SK-MEL-5 (cell line): ENCODE measurements around the gene EGFL7. TPM values are rescaled to one million over a fixed set of nuclear protein-coding genes. Genes with fewer than 3 reads are reported as not detected.

ENCODE experiments used
- DNase-seq: peaks from one replicate; pipeline ENCODE4 v3.0.0-alpha.2; 2016; ENCODE audit warnings: low read depth, low spot score
- in situ Hi-C: cut with HindIII; loops from 2 replicates; pipeline ENCODE4 v1.10.0; 2016; ENCODE audit warnings: low sequenced_read_pairs, high pct_unique_total_duplicates, low pct_unique_long_range_greater_than_20kb
- total RNA-seq: library from RNA; depleted of rRNA; stranded (reverse); fragments of >200 nt; shearing (Covaris generic); gene quantifications from 2 replicates; pipeline ENCODE4 v1.2.3, GENCODE V29; 2014

EGFL7 gene
- total RNA-seq, 1 experiment from 2014 or later, result 61.5 TPM

DNA sequence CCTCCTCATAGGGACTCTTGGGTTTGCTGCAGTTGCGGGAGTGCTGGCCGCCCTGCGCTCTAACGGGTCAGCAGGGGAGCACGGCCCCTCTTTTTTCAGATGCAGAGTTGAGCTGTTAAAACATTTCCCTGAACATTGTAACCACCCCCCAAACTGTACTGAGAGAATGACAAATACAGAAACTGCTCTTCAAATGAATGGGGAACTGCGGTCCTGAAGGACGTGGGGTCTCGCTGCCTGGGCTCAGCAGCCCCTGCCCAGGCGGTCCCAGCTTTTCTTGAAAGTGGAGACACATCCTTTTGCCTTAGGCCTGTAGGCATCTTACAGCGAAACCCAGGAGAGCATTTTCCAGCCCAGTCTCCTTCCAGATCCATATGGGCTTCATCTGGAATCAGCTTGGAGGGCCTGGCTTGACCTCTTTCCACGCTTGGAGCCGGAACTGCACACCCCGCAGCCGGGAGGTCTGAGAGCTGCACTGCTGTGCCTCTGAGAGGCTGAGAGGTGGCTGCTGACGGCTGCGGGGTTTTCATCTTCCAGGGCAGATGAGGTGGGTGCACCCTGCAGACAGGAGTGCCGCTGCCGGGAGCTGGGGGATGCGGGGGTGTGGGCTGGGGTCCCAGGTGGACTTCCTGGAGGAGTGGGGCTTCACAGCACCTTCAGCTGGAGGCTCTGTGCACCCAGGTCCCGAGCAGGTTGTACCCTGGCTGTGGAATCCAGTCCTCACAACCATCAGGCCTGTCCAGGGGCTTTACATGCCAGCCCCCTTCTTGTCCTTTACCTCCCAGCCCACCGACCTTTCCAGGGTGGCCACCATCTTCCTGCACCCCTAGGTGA is 25.8 kb downstream of the EGFL7 start:
- DNase-seq, result no peak
- in situ Hi-C loops, result no loop called here

DNA sequence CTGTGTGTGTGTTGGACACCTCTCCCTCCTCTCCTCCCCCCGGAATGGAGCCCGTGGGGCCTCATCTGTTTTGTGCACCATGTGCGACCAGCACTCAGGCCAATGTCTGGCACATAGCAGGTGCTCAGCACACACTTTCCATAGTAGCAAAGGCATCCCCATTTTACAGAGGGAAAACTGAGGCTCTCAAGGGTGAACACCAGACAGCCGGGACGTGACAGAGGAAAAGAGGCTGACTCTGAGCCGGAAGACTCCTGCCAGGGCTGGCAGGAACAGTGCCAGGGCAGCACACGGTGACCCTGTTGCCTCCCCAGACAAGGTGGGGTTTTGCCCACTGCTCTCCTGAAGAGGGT is 26.4 kb downstream of the EGFL7 start:
- DNase-seq, result no peak
- in situ Hi-C loops, result no loop called here

- in situ Hi-C loops, result no loop called here
- no peak for DNase-seq
Observed at GRCh38 chr9:136690104-136690805, 27.5 kb downstream of the EGFL7 start.

GRCh38 chr9:136690806-136691261 is 28.1 kb downstream of the EGFL7 start:
- in situ Hi-C loops, result no loop called here
- no peak for DNase-seq

DNA sequence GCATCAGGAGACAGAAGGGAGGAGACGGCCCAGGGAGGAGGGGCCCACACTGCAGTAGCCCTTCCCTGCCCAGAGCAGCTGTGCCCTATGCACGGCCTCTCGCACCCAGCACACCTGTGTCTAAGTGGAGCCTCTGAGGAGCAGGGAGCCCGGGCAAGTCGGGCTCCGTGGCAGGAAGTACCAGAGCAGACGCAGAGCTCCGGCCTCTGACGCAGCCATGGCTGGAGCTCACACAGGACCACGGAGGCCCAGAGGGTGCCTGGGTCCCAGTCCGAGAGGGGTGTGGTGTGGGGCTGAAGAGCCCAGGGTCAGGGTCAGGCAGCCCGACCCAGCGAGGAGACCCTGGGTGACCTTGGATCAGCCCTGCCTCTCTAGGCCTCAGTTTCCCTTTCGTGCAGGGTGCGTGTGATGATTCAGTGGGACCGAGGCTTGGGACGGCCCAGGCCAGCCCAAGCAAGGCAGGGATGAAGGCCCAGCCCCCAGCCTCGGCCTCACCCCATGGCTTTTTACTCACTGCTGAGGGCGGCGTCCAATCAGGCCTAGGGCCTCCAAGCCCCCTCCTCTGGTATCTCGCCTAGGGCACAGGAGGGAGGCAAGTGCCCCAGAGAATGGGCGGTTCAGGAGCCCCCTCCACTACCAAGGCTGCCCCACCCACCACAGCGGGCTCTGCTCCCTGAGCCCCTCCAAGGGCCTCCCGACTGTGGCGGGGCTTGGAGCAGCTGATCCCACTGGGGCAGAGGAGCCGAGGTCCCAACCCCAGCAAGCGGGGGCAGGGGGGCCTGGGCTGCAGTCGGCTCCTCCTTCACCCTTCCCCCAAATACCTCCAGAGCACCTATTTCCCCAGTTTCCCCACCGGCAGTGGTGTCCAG is 28.8 kb downstream of the EGFL7 start:
- no peak for DNase-seq
- in situ Hi-C loops, result no loop called here

- in situ Hi-C loops, result no loop called here
- no peak for DNase-seq
Observed at GRCh38 chr9:136692185-136693134, 29.7 kb downstream of the EGFL7 start.

DNA sequence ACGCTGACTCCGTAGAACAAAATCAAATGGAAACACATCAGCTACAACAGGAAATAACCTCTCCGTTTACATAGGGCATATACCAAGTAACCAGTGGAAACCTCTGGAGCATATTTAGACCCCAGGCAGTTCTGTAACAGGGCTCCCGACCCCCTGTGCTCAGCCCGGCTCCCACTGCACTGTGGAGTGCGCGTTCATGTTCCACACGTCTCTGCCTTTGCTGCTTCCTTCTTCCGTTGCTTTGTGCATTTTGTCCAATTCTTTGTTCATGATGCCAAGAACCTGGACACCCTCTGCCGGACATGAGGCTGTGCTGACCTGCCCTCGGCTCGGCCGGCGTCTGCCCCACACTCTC is 30.4 kb downstream of the EGFL7 start:
- in situ Hi-C loops, result no loop called here
- no peak for DNase-seq

DNA sequence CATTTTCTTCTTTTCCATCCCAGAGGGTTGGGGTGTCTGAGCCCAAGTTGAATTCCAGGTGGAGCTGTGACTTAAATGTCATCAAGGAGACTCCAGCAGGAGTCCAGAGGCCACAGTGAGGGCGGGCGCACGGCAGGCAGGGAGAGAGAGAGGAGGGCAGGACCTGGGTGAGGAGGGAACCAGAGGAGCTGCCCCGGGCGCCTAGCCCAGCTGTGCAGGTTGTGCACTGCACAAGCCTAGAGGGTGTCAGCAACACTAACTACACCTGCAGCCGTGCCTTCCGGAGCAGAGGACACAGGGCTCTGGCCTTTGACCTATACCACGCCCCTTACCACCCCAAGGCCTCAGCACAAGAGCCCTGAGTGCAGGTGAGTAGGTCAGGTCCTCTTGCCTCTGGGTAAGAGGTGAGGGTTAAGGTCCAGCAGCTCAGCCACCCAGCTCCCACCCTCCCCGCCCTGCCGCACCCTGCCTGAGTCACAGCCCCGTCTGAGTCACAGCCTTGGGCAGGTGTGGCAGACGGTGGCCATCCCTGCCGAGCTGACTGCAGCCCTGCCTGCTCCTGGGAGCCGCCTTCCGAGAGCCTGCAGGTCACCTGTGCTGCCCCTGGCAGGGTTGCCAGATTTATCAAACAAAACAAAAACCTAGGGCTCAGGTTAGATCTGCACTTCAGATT is 30.9 kb downstream of the EGFL7 start:
- in situ Hi-C loops, result no loop called here
- no peak for DNase-seq

GRCh38 chr9:136694163-136694871 is 31.6 kb downstream of the EGFL7 start:
- DNase-seq, result peak; percentile 63
- in situ Hi-C loops, result no loop called here

DNA sequence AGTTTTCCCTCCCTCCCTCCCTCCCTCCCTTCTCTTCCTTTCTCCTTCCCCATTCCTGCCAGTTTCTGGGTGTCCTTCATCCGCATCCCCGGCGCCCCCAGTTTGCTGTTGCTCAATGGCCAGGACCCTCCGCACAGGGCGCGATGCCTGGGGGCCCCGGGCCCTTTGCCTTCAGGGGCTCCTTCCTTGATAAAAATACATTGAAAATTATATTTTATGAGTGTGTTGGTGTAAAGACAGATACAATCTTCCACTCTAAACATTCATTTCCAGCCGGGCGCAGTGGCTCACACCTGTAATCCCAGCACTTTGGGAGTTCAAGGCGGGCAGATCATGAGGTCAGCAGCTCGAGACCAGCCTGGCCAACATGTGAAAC is 32.1 kb downstream of the EGFL7 start:
- DNase-seq, result no peak
- in situ Hi-C loops, result no loop called here

DNA sequence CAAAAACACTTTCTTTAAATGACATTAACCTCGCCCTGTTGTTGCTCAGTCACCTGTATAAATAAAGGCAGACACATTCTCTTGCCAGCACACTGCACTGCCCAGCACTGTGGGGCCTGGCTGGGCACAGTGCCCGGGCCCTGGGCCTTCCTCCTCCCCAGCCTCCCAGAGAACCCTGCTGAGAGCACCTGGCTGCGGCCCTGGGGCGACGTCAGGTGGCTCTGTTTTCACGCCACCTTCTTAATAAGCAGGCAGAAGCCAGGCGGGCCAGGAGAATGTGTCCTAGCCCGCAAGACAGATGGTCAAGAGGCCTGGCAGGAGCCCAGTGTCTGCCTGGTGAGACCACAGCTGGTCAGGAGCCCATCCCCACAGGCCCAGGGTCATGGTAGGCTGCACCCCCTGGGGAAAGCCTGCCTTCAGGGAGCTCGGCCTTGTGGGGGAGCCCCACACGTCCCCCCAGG is 32.7 kb downstream of the EGFL7 start:
- in situ Hi-C loops, result no loop called here
- DNase-seq, result no peak

DNA sequence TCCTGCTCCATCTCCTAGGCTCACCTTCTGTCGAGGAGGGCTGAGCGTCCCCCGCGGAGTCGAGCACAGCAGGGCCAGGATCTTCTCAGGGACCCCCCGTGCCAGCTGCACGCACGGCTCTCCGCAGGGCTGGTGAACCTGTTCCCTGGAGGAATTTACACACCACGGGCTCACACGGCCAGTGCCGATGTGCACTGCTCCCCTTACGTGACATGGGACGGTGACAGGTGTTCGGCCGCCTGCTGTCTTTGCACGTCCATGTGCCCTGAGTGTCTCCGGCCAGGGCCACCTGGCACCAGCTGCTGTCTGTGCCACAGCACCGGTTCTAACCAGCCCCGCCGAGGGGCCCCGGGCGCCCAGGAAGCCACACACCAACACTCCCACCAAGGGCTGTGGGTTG is 33.2 kb downstream of the EGFL7 start:
- no peak for DNase-seq
- in situ Hi-C loops, result no loop called here

DNA sequence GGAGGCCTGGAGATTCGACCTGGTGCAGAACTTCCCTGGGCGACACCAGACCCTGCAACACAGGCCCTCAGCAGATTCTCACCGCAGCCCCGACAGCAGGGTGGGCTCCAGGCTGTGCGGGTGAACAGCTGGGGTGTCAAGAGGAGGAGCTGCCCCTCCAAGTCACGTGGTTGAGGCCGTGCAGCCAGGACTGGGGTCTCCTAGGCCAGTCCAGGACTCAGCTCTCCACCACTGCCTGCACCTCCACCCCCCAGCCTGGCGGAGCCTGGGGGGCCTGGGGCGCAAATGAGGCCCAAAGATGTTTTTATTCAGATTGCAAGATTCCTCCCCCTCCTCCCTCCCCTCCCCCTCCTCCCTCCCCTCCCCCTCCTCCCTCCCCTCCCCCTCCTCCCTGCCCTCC is 33.8 kb downstream of the EGFL7 start:
- in situ Hi-C loops, result no loop called here

DNA sequence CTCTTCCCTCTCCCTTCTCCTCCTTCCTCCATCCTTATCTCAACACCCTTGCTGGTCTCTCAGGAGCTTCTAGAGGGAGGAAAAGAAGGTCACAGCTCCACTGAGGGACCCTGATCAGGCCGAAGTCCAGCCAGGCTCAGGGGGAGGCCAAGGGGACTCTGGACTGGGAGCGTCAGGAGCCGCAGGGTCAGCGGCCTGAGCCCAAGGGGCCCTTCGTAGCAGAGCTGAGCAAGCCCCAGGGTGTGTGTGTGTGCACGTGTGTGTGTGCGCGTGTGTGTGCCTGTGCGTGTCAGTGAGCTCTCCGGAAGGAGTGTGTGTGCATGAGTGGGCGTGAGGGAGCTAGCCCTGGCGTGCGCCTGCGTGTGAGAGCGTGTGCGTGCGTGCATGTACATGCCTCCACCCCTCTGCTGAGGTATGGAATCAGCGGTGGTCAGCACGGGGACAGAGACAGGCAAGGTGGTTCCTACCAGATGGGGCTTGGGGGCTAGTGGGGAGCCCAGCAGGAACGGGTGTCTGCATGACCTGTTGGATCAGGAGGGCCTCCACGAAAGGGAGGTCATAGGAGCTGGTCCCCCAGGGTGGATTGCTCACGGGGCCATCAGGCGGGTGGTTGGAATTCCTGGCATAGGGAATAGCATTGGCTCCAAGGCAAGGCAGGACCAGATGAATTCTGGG is 34.6 kb downstream of the EGFL7 start:
- DNase-seq, result peak; percentile 51
- in situ Hi-C loops, result no loop called here

More for the DNA sequence above, 33.8 kb downstream of the EGFL7 start:
- DNase-seq, result no peak

GRCh38 chr9:136697821-136698526 is 35.3 kb downstream of the EGFL7 start:
- in situ Hi-C loops, result no loop called here
- no peak for DNase-seq
